ENCODE results near the gene SERPINA4. TPM values are rescaled to one million over a fixed set of nuclear protein-coding genes. Genes with fewer than 3 reads are reported as not detected.

SERPINA4 gene
- total RNA-seq, 1 experiment from 2014 or later = not detected

DNA sequence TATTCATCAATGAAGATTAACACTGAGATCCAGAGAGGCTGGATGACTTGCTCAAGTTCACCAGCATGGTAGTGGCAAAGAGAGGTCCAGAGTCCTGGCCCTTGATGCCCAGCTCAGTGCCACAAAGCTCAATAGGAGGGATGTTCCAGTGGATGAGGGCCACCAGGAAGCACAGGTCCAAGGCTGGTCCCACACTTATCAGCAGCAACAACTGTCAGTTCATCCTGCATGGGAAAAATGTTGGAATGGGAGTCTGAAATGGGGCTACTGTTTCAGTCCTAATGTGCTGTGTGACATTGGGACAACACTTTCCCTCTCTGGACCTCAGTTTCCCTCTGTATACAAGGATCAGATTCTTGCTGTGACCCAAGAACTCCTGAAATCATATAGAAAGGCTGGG, 31.2 kb downstream of the SERPINA4 start:
- Histone ChIP-seq H3K4me2 (ENCODE audit: insufficient read depth, insufficient read length, low read length) (no peak overlapping the region), H3K9ac (ENCODE audit: extremely low read depth, insufficient read length, low read length) (no peak overlapping the region), H3K56ac (ENCODE audit: insufficient read length, low read depth, low read length) (no peak overlapping the region), H3K14ac (ENCODE audit: insufficient read depth, low read length) (no peak overlapping the region), H3K4me1 (ENCODE audit: insufficient read depth, low read length) (no peaks in the 10 kb centered on the region), H4K20me1 (ENCODE audit: control insufficient read depth, insufficient read depth, insufficient read length) (no peaks in the 10 kb centered on the region), H3K9me3 (ENCODE audit: control insufficient read depth, low read depth, low read length) (no peaks in the 10 kb centered on the region), H3T11ph (ENCODE audit: low read length) (no peak overlapping the region), H3K79me1 (ENCODE audit: insufficient read depth, low read depth, low read length, poor library complexity, severe bottlenecking) (no peaks in the 10 kb centered on the region), H2BK12ac (ENCODE audit: insufficient read length, low read depth, low read length) (no peak overlapping the region), H4K8ac (replicated peaks; ENCODE audit: insufficient read length, low read depth, low read length) (no peak overlapping the region), H2AFZ (ENCODE audit: low read length) (no peak overlapping the region), H2AK5ac (ENCODE audit: insufficient read length, low read length) (no peak overlapping the region), H3K18ac (ENCODE audit: insufficient read length, low read depth, low read length) (no peak overlapping the region), H4K91ac (ENCODE audit: insufficient read length, low read depth, low read length) (no peak overlapping the region), H2BK5ac (ENCODE audit: insufficient read length, low read length) (no peak overlapping the region), H2BK20ac (ENCODE audit: low read depth, low read length, poor library complexity, severe bottlenecking) (no peak overlapping the region), H3K23ac (ENCODE audit: insufficient read length, low read depth, low read length) (no peak overlapping the region), H2BK120ac (ENCODE audit: low read depth, low read length, poor library complexity, severe bottlenecking) (no peak overlapping the region), H4K5ac (ENCODE audit: insufficient read length, low read depth, low read length) (no peak overlapping the region), H3K27me3 (ENCODE audit: insufficient read depth, low read length) (no peaks in the 10 kb centered on the region), H3K27ac (ENCODE audit: insufficient read length, low read depth, low read length) (no peak overlapping the region), H3K4ac (ENCODE audit: low read depth, low read length) (no peak overlapping the region), H3K23me2 (ENCODE audit: insufficient read length, low read depth, low read length, poor library complexity, severe bottlenecking) (no peaks in the 10 kb centered on the region), H3K79me2 (ENCODE audit: insufficient read depth, low read length) (no peaks in the 10 kb centered on the region), H2BK15ac (ENCODE audit: low read depth, low read length) (no peak overlapping the region)
- Mint-ChIP-seq H3K27me3 (ENCODE audit: low read depth) (peaks cover 10% of the 10 kb centered on the region), H3K36me3 (ENCODE audit: insufficient read depth in 1 of 3, low read depth in 3 of 3) (peaks cover 0 to 5% (median 5%) of the 10 kb centered on the region in 3 experiments; a peak in 3 of 7 replicates), H3K4me1 (peaks cover 0 to 5% of the 10 kb centered on the region in 2 experiments; a peak in 1 of 4 replicates), H3K9me3 (peaks cover 8% of the 10 kb centered on the region in 2 experiments; a peak in 4 of 5 replicates), H3K27ac (no peak overlapping the region), H3K4me3 (no peak overlapping the region)
- no peak for DNase-seq
- TF ChIP-seq, protein P1, sequence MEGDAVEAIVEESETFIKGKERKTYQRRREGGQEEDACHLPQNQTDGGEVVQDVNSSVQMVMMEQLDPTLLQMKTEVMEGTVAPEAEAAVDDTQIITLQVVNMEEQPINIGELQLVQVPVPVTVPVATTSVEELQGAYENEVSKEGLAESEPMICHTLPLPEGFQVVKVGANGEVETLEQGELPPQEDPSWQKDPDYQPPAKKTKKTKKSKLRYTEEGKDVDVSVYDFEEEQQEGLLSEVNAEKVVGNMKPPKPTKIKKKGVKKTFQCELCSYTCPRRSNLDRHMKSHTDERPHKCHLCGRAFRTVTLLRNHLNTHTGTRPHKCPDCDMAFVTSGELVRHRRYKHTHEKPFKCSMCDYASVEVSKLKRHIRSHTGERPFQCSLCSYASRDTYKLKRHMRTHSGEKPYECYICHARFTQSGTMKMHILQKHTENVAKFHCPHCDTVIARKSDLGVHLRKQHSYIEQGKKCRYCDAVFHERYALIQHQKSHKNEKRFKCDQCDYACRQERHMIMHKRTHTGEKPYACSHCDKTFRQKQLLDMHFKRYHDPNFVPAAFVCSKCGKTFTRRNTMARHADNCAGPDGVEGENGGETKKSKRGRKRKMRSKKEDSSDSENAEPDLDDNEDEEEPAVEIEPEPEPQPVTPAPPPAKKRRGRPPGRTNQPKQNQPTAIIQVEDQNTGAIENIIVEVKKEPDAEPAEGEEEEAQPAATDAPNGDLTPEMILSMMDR (conservative IDR thresholded peaks at IDR 0.05) = no peak

Measured in H9 (cell line).